Right cardiac atrium (tissue), 5 donors: ENCODE results near the gene WDR18. TPM values are rescaled to one million over a fixed set of nuclear protein-coding genes. Genes with fewer than 3 reads are reported as not detected.

ENCODE experiments used
- ATAC-seq, 2 donors: fragments of 200-7000 bp; cut with Tn5 transposase; one replicate each; pipeline versions ENCODE4 v1.8.0 to v1.9.1; 2020; ENCODE audit warnings: moderate library complexity in 2 of 2, mild to moderate bottlenecking in 1 of 2
- DNase-seq, 3 donors: peaks; one replicate each; pipeline ENCODE4 v3.0.0-alpha.2; 2020
- H3K27ac ChIP-seq: one replicate; pipeline ENCODE4 v1.5.1; 2013; ENCODE audit warnings: mild to moderate bottlenecking, low read length, control low read depth, moderate library complexity
- H3K27me3 ChIP-seq: one replicate; pipeline ENCODE4 v1.6.1; 2013; ENCODE audit not compliant: control insufficient read depth, insufficient read depth
- H3K4me1 ChIP-seq: one replicate; pipeline ENCODE4 v1.6.1; 2013; ENCODE audit warnings: low read length; ENCODE audit not compliant: control insufficient read depth, insufficient read depth
- H3K4me3 ChIP-seq: one replicate; pipeline ENCODE4 v1.5.1; 2013; ENCODE audit warnings: low read length, control low read depth
- H3K9me3 ChIP-seq: one replicate; pipeline ENCODE4 v1.6.1; 2013; ENCODE audit warnings: low read length; ENCODE audit not compliant: control insufficient read depth
- WGBS: extraction: QIAGEN DNeasy Blood & Tissue Kit; methylation state at CpG from one replicate; pipeline ENCODE4 v1.1.7; 2013; 5-methylcytosine and 5-hydroxymethylcytosine counted together
- intact Hi-C, 4 donors: fragments of 100-400 bp; cut with DNase I; formaldehyde crosslinking; loops; one replicate each; pipeline versions ENCODE4 v1.11.0 to v1.14.0; 2022 to 2023
- polyA plus RNA-seq: library from polyadenylated mRNA; stranded (reverse); fragments of 200-250 nt; gene quantifications from one replicate; pipeline ENCODE4 v1.2.3, GENCODE V29; 2013
- total RNA-seq, 4 donors: library from RNA; stranded (reverse); fragmentation: NEBNext Ultra II Directional; extraction: Animal tissue kit (Norgen Biotek cat#: 25700); gene quantifications; one replicate each; pipeline ENCODE4 v1.2.1, GENCODE V29; 2021
- donor health status: healthy with polysubstance abuse.
- donor health status: DM: no; HTN: yes; CAD: no.
- donor health status: DM: no; HTN: no; CAD: no.
- donor health status: DM: no; HTN: yes; CAD: no; lungs with severe emphysema.
- donor health status: DM: yes; HTN: yes; CAD: no.

The WDR18 gene
- total and polyA plus RNA-seq, 5 donors = 12.2 to 24.0 (median 18.2) TPM

DNA sequence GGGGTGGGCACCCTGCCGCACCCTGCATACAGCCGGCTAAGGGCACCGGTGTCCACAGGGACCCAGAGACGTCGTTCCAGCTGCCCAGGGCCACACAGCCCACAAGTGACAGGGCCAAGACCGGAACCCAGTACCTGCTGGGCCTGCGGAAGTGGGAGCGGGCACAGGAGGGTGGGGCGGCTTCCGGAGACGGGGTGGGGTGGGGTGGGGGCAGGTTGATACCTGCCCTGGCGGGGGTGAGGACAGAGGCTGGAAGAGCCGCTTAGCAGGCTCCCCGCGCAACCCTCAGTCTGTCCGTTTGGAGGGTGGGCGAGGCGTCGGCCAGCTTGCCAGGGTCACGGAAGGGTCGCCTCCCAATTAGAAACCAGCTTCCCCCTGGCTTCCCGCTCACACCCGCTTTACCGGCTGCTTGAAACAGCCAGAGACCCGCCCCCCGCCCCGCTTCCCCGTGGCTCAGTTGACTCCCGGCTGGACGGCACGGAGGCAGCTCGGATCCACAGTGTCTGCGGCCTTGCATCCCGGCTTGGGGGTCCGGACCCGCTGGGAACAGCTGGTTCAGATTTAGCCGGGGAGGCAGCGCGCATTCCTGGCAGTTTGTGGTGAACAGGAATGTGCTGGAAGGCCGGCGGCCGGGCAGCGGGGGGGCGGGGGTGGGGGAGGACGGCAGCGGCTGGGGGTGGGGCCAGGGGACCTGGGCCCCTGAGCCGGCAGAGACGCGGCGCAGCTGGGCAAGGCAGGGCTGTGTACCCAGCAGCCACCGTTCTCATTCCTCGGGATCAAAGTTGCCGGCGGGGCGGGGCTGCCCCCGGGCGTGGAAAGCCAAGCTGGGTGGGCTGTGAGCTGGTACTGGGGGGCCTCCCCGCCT lies 44.1 kb downstream of the WDR18 start:
- Histone ChIP-seq H3K9me3 (no peaks in the 10 kb centered on the region), H3K27me3 (no peaks in the 10 kb centered on the region), H3K4me3 (peak overlapping the region; percentile 58), H3K4me1 (no peaks in the 10 kb centered on the region), H3K27ac (peak overlapping the region; percentile 55)
- ATAC-seq (peak; percentile 52 to 61), DNase-seq (peak; percentile 73 to 88 (median 88))
- 4% methylated on average over 58 of the region's 58 CpGs for WGBS
- intact Hi-C loops = loop anchor here in 2 of 4 donors (5.0 to 10.0 kb wide), 2 partner anchors 74 to 77 kb away; partner anchors contain the start of gene GPX4 (in 2 of the 2)

DNA sequence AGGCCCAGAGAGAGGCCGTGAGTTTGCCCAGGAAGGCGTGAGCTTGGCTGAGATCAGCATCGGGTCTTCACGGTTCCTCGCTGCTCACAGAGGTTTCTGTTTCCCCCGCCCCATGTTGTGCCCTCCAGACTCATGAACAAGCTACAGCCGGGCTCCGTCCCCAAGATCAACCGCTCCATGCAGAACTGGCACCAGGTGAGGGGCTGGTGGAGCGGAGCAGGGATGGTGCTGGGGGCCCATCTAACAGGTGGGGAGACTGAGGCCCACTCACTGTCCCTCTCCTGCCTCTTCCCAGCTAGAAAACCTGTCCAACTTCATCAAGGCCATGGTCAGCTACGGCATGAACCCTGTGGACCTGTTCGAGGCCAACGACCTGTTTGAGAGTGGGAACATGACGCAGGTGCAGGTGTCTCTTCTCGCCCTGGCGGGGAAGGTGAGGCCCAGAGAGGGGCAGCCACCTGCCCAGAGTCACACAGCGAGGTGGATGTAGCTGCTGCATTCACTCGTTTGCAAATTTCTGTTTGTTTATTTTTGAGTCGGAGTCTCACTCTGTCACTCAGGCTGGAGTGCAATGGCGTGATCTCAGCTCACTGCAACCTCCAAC lies 48.2 kb downstream of the WDR18 start:
- H3K4me1 ChIP-seq = no peaks in the 10 kb centered on the region
- H3K27me3 ChIP-seq = no peaks in the 10 kb centered on the region
- 91% methylated on average over 20 of the region's 20 CpGs for WGBS
- intact Hi-C loops = no loop called here
- ATAC-seq = no peak
- H3K9me3 ChIP-seq = no peaks in the 10 kb centered on the region
- H3K4me3 ChIP-seq = no peak overlapping the region
- peak in 1 of 3 donors; percentile 45 for DNase-seq
- no peak overlapping the region for H3K27ac ChIP-seq

DNA sequence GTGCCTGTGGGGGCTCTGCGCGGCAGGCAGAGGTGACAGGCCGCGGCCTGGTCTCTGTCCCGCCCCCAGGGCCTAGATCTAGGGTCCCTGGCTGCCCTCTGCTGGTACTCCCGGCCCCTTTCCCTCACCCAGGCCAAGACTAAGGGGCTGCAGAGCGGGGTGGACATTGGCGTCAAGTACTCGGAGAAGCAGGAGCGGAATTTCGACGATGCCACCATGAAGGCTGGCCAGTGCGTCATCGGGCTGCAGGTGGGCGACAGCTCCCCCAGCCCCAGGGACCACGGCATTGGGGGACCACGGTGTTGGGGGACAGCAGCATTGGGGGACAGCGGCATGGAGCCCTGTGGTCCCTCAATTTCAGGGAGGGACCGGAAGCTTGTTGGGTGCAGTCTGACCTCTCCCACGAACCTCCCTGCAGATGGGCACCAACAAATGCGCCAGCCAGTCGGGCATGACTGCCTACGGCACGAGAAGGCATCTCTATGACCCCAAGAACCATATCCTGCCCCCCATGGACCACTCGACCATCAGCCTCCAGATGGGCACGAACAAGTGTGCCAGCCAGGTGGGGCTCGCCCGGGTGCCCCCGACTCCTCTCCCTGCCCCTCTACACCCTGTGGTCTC lies 52.0 kb downstream of the WDR18 start:
- Histone ChIP-seq H3K27ac (no peak overlapping the region), H3K27me3 (no peaks in the 10 kb centered on the region), H3K9me3 (no peaks in the 10 kb centered on the region), H3K4me1 (no peaks in the 10 kb centered on the region), H3K4me3 (no peak overlapping the region)
- ATAC-seq (no peak), DNase-seq (peak in 2 of 3 donors; percentile 35 to 60)
- 86% methylated on average over 29 of the region's 29 CpGs for WGBS
- intact Hi-C loops = no loop called here

DNA sequence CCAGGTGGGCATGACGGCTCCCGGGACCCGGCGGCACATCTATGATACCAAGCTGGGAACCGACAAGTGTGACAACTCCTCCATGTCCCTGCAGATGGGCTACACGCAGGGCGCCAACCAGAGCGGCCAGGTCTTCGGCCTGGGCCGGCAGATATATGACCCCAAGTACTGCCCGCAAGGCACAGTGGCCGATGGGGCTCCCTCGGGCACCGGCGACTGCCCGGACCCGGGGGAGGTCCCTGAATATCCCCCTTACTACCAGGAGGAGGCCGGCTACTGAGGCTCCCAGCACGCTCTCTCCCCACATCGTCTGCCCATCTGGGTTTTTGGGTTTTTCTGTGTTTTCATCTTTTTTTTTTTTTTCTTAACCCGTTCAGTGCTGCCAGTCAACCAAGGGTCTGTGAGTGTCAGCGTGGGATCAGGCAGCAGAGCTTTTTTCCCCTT lies 53.5 kb downstream of the WDR18 start:
- 71% methylated on average over 22 of the region's 22 CpGs for WGBS
- Histone ChIP-seq H3K9me3 (no peaks in the 10 kb centered on the region), H3K4me1 (no peaks in the 10 kb centered on the region), H3K27ac (no peak overlapping the region), H3K4me3 (no peak overlapping the region), H3K27me3 (no peaks in the 10 kb centered on the region)
- ATAC-seq (no peak), DNase-seq (peak in 1 of 3 donors; percentile 54)
- intact Hi-C loops = no loop called here

DNA sequence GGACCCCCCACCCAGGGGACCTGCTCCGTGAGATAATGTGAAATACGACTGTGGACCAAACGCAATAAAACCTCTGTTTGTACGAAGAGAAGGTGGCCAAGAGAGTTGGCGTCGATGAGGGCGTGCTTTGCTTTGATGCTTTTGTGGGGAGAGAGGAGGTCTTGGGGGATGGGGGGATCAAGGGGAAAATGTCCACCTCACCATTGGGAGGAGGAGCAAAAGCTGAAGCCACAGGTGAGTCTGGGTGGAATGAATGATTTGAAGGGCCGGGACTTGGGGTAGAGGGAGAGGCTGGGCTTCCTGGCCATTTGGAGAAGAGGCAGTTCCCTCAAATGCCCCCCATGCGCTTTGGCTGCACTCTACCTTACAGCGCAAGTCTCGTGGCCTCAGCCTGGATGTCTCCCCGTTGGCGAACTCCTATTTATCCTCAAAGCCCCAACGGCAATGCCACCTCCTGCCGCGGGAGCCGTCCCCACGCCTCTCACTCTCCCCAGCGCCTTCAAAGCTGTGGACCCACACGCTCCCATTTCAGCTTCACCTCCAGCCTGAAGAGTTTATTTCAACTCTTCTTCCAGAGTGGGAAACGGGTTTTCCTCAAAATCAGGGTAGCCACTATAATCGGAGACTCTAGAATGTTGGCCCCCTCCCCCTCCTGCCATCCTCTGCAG lies 55.0 kb downstream of the WDR18 start:
- intact Hi-C loops = no loop called here
- Histone ChIP-seq H3K27ac (peak overlapping the region; percentile 13), H3K27me3 (no peaks in the 10 kb centered on the region), H3K4me3 (no peak overlapping the region), H3K9me3 (no peaks in the 10 kb centered on the region), H3K4me1 (no peaks in the 10 kb centered on the region)
- DNase-seq (peak in 2 of 3 donors; percentile 34 to 46), ATAC-seq (no peak)
- WGBS = 64% methylated on average over 22 of the region's 22 CpGs

DNA sequence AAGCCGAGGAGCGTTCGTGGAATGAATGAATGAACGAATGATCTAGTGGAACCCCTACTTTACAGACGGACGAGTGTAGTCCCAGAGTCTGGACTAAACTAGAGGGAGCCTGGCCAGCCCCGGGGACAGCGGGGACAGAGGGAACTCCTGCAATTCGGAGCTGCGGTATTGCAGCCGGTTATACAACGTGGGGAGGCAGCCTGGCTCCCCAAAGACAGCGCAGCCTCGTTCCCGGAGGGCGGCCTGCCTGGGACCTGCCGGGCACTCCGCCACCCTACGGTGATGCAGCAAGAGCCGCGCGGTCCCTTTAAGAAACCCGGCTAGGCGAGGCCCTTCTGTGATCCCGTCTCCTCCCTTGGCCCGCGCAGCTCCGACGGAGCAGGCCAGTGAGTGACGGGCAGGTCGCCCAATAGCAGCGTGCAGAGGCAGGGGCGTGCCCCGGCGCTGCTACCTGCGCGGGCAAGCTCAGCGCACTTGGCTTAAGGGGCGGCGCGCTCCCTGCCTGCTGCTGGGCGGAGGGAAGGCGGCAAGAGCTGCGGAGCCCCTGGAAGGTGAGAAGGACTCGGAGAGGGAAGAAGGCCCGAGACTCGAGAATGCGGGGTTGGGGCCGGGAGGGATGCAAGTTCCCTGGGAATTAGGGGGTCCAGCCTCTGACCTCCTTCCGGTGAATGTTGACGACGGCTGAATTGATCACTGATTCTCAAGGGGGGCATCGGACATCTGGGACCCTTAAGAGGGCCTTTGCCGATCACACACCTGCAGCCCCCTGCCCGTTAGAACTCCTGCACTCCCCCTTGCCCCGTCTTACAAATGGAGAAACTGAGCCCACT lies 55.7 kb downstream of the WDR18 start, which contains the start of gene ABCA7:
ABCA7 (plus strand) TSS at position 462 of the 830 bp plus-strand sequence. CDS start 1,255 bp downstream, outside the sequence.
- under 1% methylated on average over 56 of the region's 56 CpGs for WGBS
- Histone ChIP-seq H3K27ac (peak within 1 kb of the TSS; percentile 13), H3K4me3 (peak within 1 kb of the TSS; percentile 33), H3K4me1 (no peaks in the 10 kb centered on the region), H3K9me3 (no peaks in the 10 kb centered on the region), H3K27me3 (no peaks in the 10 kb centered on the region)
- intact Hi-C loops = loop anchor here in 1 of 4 donors (10.0 kb wide), 1 partner anchor 55 kb away; the partner anchor contains the start of gene POLR2E
- ATAC-seq (peak; percentile 95), DNase-seq (peak; percentile 97 to 100 (median 99))

DNA sequence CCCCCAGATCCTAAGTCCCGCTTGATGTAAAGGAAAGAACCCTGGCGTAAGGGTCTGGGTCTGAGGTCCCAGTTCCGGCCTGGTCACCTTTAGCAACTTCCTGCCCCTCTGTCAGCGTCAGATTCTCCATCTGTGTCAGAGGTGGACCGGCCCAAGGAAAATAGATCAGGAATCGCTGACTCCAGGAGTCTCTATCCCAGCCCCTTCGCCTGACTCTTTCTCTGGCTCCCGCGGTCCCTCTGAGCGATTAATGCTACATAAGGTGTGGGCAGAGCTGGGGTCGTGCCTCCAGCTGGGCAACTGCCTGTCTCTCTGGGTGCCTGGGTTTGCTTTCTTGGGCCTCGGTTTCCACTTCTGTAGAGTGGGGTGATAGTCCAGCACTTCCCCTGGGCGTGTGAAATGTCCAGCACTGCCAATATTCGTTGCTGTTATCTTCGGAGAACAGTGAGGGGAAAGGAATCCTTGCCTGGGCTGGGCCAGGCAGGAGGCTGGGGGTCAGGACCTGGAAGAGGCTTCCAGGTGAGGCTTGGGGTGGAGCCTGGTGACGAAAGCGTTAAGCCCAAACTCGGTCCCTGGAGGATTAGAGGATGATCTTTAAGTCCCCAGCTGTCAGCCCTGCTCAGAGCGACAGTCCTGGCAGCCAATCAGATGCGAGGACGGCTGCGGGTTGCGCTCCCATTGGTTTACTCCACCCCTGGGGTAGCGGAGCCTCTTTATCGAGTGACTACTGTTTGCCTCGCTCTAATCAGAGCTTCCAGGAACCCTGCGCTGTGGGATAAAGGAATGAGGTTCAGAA lies 56.5 kb downstream of the WDR18 start:
- ATAC-seq = peak; percentile 71 to 80
- intact Hi-C loops = loop anchor here in 1 of 4 donors (10.0 kb wide), 1 partner anchor 54 kb away; the partner anchor contains the start of gene POLR2E

DNA sequence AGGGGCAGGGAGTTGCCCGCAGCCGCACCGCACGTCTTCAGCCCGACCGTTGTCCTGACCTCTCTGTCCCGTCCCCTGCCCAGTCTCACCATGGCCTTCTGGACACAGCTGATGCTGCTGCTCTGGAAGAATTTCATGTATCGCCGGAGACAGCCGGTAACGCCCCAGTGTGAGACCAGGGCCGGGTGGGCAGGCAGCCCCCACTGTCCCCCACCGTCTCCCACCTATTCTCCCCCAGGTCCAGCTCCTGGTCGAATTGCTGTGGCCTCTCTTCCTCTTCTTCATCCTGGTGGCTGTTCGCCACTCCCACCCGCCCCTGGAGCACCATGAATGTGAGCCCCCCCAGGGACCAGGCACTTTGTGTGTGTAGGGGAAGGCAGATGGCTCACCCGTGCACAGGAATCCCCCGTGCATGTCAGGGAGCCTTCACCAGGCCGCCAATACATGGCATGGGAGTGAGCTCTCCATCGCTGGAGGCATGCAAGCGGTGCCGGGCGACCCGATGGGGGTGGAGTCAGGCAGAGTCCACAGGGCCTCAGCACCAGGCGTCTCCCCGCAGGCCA lies 57.2 kb downstream of the WDR18 start:
- Histone ChIP-seq H3K9me3 (no peaks in the 10 kb centered on the region), H3K4me1 (no peaks in the 10 kb centered on the region), H3K4me3 (peak overlapping the region; percentile 21), H3K27ac (no peak overlapping the region), H3K27me3 (no peaks in the 10 kb centered on the region)
- intact Hi-C loops = loop anchor here in 1 of 4 donors (10.0 kb wide), 1 partner anchor 53 kb away; the partner anchor contains the start of gene POLR2E
- peak in 1 of 3 donors; percentile 62 for DNase-seq
- ATAC-seq = no peak
- 37% methylated on average over 26 of the region's 26 CpGs for WGBS

More for the DNA sequence above, 56.5 kb downstream of the WDR18 start:
- no peaks in the 10 kb centered on the region for H3K27me3 ChIP-seq
- H3K9me3 ChIP-seq = no peaks in the 10 kb centered on the region
- DNase-seq = peak; percentile 89 to 96 (median 95)
- 3% methylated on average over 27 of the region's 27 CpGs for WGBS
- no peak overlapping the region for H3K27ac ChIP-seq
- no peaks in the 10 kb centered on the region for H3K4me1 ChIP-seq
- peak overlapping the region; percentile 33 for H3K4me3 ChIP-seq
